Measurements from ENCODE around the gene EXOC6.
"Not testable (repeated sequence)": the region's sequence is repeated elsewhere in the genome, so short reads cannot be mapped to it uniquely, and the experiment has no call there.

EXOC6 gene

GRCh38 chr10:92886334-92886961, 38.1 kb downstream of the EXOC6 start:
- DNase-seq (ENCODE audit: low read depth in 2 of 2), result no peak

- no peak for DNase-seq (ENCODE audit: low read depth in 2 of 2)
These were observed 42.2 kb downstream of the EXOC6 start for GRCh38 chr10:92890471-92890870.

GRCh38 chr10:92891885-92892690, 43.8 kb downstream of the EXOC6 start:
- DNase-seq (ENCODE audit: low read depth in 2 of 2), result no peak

GRCh38 chr10:92892691-92893054, 44.4 kb downstream of the EXOC6 start:
- no peak for DNase-seq (ENCODE audit: low read depth in 2 of 2)

- DNase-seq (ENCODE audit: low read depth in 2 of 2), result no peak
These were observed 45.8 kb downstream of the EXOC6 start for GRCh38 chr10:92894081-92894655.

- no peak for DNase-seq (ENCODE audit: low read depth in 2 of 2)
These were observed 49.6 kb downstream of the EXOC6 start for GRCh38 chr10:92897916-92898315.

GRCh38 chr10:92901819-92902251, 53.5 kb downstream of the EXOC6 start:
- DNase-seq (ENCODE audit: low read depth in 2 of 2), result no peak

GRCh38 chr10:92903633-92904032, 55.3 kb downstream of the EXOC6 start:
- DNase-seq (ENCODE audit: low read depth in 2 of 2), result no peak

GRCh38 chr10:92907280-92907679, 59.0 kb downstream of the EXOC6 start:
- no peak for DNase-seq (ENCODE audit: low read depth in 2 of 2)

GRCh38 chr10:92912631-92913030, 64.3 kb downstream of the EXOC6 start:
- DNase-seq (ENCODE audit: low read depth in 2 of 2), result not testable (repeated sequence)

GRCh38 chr10:92913973-92914372, 65.7 kb downstream of the EXOC6 start:
- DNase-seq (ENCODE audit: low read depth in 2 of 2), result no peak

GRCh38 chr10:92914478-92915325, 66.4 kb downstream of the EXOC6 start:
- peak in 1 of 2 donors; percentile 16 for DNase-seq (ENCODE audit: low read depth in 2 of 2)

- DNase-seq (ENCODE audit: low read depth in 2 of 2), result no peak
These were observed 67.6 kb downstream of the EXOC6 start for GRCh38 chr10:92915892-92916291.

- no peak for DNase-seq (ENCODE audit: low read depth in 2 of 2)
These were observed 68.1 kb downstream of the EXOC6 start for GRCh38 chr10:92916433-92916832.

- DNase-seq (ENCODE audit: low read depth in 2 of 2), result no peak
These were observed 70.3 kb downstream of the EXOC6 start for GRCh38 chr10:92918603-92919002.

- no peak for DNase-seq (ENCODE audit: low read depth in 2 of 2)
These were observed 72.5 kb downstream of the EXOC6 start for GRCh38 chr10:92920866-92921265.

GRCh38 chr10:92923416-92923815, 75.1 kb downstream of the EXOC6 start:
- no peak for DNase-seq (ENCODE audit: low read depth in 2 of 2)

- no peak for DNase-seq (ENCODE audit: low read depth in 2 of 2)
These were observed 81.6 kb downstream of the EXOC6 start for GRCh38 chr10:92929896-92930295.

- DNase-seq (ENCODE audit: low read depth in 2 of 2), result no peak
These were observed 83.3 kb downstream of the EXOC6 start for GRCh38 chr10:92931597-92931996.

- DNase-seq (ENCODE audit: low read depth in 2 of 2), result no peak
These were observed 89.6 kb downstream of the EXOC6 start for GRCh38 chr10:92937876-92938275.

- no peak for DNase-seq (ENCODE audit: low read depth in 2 of 2)
These were observed 90.5 kb downstream of the EXOC6 start for GRCh38 chr10:92938841-92939240.

GRCh38 chr10:92942226-92942625, 93.9 kb downstream of the EXOC6 start:
- no peak for DNase-seq (ENCODE audit: low read depth in 2 of 2)

All from stimulated activated CD4-positive, alpha-beta T cell treated with anti-CD3 and anti-CD28 coated beads, Interleukin-1b, Interleukin-23, amount 100 ng/mL, for 1 hour (primary cell).